ENCODE measurements around the gene PHIP.

- TF ChIP-seq, protein P1, sequence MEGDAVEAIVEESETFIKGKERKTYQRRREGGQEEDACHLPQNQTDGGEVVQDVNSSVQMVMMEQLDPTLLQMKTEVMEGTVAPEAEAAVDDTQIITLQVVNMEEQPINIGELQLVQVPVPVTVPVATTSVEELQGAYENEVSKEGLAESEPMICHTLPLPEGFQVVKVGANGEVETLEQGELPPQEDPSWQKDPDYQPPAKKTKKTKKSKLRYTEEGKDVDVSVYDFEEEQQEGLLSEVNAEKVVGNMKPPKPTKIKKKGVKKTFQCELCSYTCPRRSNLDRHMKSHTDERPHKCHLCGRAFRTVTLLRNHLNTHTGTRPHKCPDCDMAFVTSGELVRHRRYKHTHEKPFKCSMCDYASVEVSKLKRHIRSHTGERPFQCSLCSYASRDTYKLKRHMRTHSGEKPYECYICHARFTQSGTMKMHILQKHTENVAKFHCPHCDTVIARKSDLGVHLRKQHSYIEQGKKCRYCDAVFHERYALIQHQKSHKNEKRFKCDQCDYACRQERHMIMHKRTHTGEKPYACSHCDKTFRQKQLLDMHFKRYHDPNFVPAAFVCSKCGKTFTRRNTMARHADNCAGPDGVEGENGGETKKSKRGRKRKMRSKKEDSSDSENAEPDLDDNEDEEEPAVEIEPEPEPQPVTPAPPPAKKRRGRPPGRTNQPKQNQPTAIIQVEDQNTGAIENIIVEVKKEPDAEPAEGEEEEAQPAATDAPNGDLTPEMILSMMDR (IDR thresholded peaks at IDR 0.05): no peak
- no peak for TF ChIP-seq POLR2AphosphoS5 (IDR thresholded peaks at IDR 0.05)
- TF ChIP-seq POLR2A (IDR thresholded peaks at IDR 0.05): no peak
These were observed 44.8 kb downstream of the PHIP start for GRCh38 chr6:79033279-79033678.

Measured in gastroesophageal sphincter (tissue), 3 donors.